OCI-LY3 (cell line): ENCODE data around the gene HTT.

Source experiments
- CTCF ChIP-seq: fragments of 200-600, 300-600 bp; sonication (generic); IDR thresholded peaks from 2 replicates; pipeline ENCODE4 v1.5.1; 2014; ENCODE audit warnings: antibody characterized with exemption, low read length, low read depth
- EZH2phosphoT487 ChIP-seq: fragments of 200-600 bp; shearing (Covaris generic); IDR thresholded peaks from 2 replicates; pipeline ENCODE4 v1.6.1; 2018; ENCODE audit warnings: antibody characterized with exemption, mixed run types, low read depth

GRCh38 chr4:3248178-3248480 lies 173.6 kb downstream of the HTT start:
- no peak for TF ChIP-seq CTCF
- TF ChIP-seq EZH2phosphoT487, result no peak
